Stomach (tissue), 4 donors: Measurements from ENCODE around the gene ZFHX2.

ENCODE experiments used
- CTCF ChIP-seq, 7 experiments: fragments of 450-650 bp in 4 of 7; fragments of 200-600 bp in 3 of 7; sonication (generic) in 3 of 7; IDR thresholded peaks; one replicate each; pipeline ENCODE4 v1.5.1; 2016 to 2019; ENCODE audit warnings: antibody characterized with exemption in 7 of 7, control low read depth in 2 of 7, mild to moderate bottlenecking in 1 of 7
- EP300 ChIP-seq: sonication (generic); formaldehyde crosslinking; IDR thresholded peaks from one replicate; pipeline ENCODE4 v1.6.1; 2017; ENCODE audit warnings: antibody characterized with exemption

GRCh38 chr14:23525611-23526010, 26.0 kb downstream of the ZFHX2 start:
- no peak for TF ChIP-seq CTCF (IDR thresholded peaks at IDR 0.05)
- no peak for TF ChIP-seq EP300
